ENCODE data around the gene FRMD1. TPM values are rescaled to one million over a fixed set of nuclear protein-coding genes. Genes with fewer than 3 reads are reported as not detected.
A peak's percentile ranks its signal among the peaks of the same experiment; 100 is the strongest.

FRMD1 gene
- total RNA-seq, 1 donor from 2014 or later = not detected

- peak overlapping the region; percentile 62 for H3K27ac Mint-ChIP-seq (ENCODE audit: unreplicated experiment)
- H3K36me3 Mint-ChIP-seq (ENCODE audit: low read depth) = no peaks in the 10 kb centered on the region
- H3K4me3 Mint-ChIP-seq = no peak overlapping the region
- TF ChIP-seq CTCF (conservative IDR thresholded peaks at IDR 0.05) = no peak
- H3K9me3 Mint-ChIP-seq = no peaks in the 10 kb centered on the region
- no peaks in the 10 kb centered on the region for H3K27me3 Mint-ChIP-seq (ENCODE audit: low read depth)
- no peaks in the 10 kb centered on the region for H3K4me1 Mint-ChIP-seq
- no peak for DNase-seq (ENCODE audit: low read depth, low spot score)
Observed at GRCh38 chr6:168056892-168057527, 22.0 kb downstream of the FRMD1 start.

- TF ChIP-seq CTCF (conservative IDR thresholded peaks at IDR 0.05) = no peak
- Mint-ChIP-seq H3K36me3 (ENCODE audit: low read depth) (no peaks in the 10 kb centered on the region), H3K4me1 (no peaks in the 10 kb centered on the region), H3K27ac (ENCODE audit: unreplicated experiment) (no peak overlapping the region), H3K4me3 (no peak overlapping the region), H3K27me3 (ENCODE audit: low read depth) (no peaks in the 10 kb centered on the region), H3K9me3 (no peaks in the 10 kb centered on the region)
- DNase-seq (ENCODE audit: low read depth, low spot score) = no peak
Observed at GRCh38 chr6:168055696-168056489, 23.1 kb downstream of the FRMD1 start.

- no peak for DNase-seq (ENCODE audit: low read depth, low spot score)
- Mint-ChIP-seq H3K9me3 (no peaks in the 10 kb centered on the region), H3K4me1 (no peaks in the 10 kb centered on the region), H3K36me3 (ENCODE audit: low read depth) (no peaks in the 10 kb centered on the region), H3K27ac (ENCODE audit: unreplicated experiment) (peak overlapping the region; percentile 50), H3K27me3 (ENCODE audit: low read depth) (no peaks in the 10 kb centered on the region), H3K4me3 (no peak overlapping the region)
- TF ChIP-seq CTCF (conservative IDR thresholded peaks at IDR 0.05) = no peak
Observed at GRCh38 chr6:168054765-168055560, 24.0 kb downstream of the FRMD1 start.

GRCh38 chr6:168053957-168054471 lies 25.0 kb downstream of the FRMD1 start:
- no peak for TF ChIP-seq CTCF (conservative IDR thresholded peaks at IDR 0.05)
- no peaks in the 10 kb centered on the region for H3K27me3 Mint-ChIP-seq (ENCODE audit: low read depth)
- H3K36me3 Mint-ChIP-seq (ENCODE audit: low read depth) = no peaks in the 10 kb centered on the region
- DNase-seq (ENCODE audit: low read depth, low spot score) = no peak
- no peak overlapping the region for H3K4me3 Mint-ChIP-seq
- H3K27ac Mint-ChIP-seq (ENCODE audit: unreplicated experiment) = no peak overlapping the region
- H3K9me3 Mint-ChIP-seq = no peaks in the 10 kb centered on the region
- no peaks in the 10 kb centered on the region for H3K4me1 Mint-ChIP-seq
